HFFc6 (cell line): Measurements from ENCODE around the gene HOXB6. TPM values are rescaled to one million over a fixed set of nuclear protein-coding genes. Genes with fewer than 3 reads are reported as not detected.

Experiments
- DNase-seq: peaks from one replicate; pipeline ENCODE4 v3.0.0-alpha.2; 2018
- H3K27ac Mint-ChIP-seq: 2 replicates; pipeline ENCODE4 v1.8.0; 2020; ENCODE audit warnings: mild to moderate bottlenecking, mixed read lengths
- H3K27me3 Mint-ChIP-seq: 2 replicates; pipeline ENCODE4 v1.8.0; 2021; ENCODE audit warnings: mild to moderate bottlenecking, moderate library complexity, mixed read lengths; ENCODE audit not compliant: insufficient read depth
- H3K36me3 Mint-ChIP-seq: 2 replicates; pipeline ENCODE4 v1.8.0; 2021; ENCODE audit warnings: low read depth, mixed read lengths
- H3K4me1 Mint-ChIP-seq: 2 replicates; pipeline ENCODE4 v1.8.0; 2020; ENCODE audit warnings: low read depth, mixed read lengths
- H3K4me3 Mint-ChIP-seq: 2 replicates; pipeline ENCODE4 v1.8.0; 2020; ENCODE audit warnings: mild to moderate bottlenecking, moderate library complexity, mixed read lengths
- H3K9me3 Mint-ChIP-seq: 2 replicates; pipeline ENCODE4 v1.8.0; 2020; ENCODE audit warnings: mild to moderate bottlenecking, mixed read lengths
- CTCF ChIP-seq: fragments of 200-600 bp; sonication (generic); IDR thresholded peaks from 2 replicates; pipeline ENCODE4 v1.5.0; 2021; ENCODE audit warnings: antibody characterized with exemption, mild to moderate bottlenecking
- total RNA-seq, 6 experiments: library from RNA; stranded (reverse); fragmentation: NEBNext Ultra II Directional; extraction: Animal tissue kit (Norgen Biotek cat#: 25700); gene quantifications; 2 replicates in 1 of 6; 3 replicates in 5 of 6; pipeline ENCODE4 v1.2.3, GENCODE V29; 2021

HOXB6 gene
- total RNA-seq, 6 experiments from 2014 or later: not detected

- Mint-ChIP-seq H3K4me1 (no peaks in the 10 kb centered on the region), H3K27me3 (peaks cover 75% of the 10 kb centered on the region), H3K27ac (no peak overlapping the region), H3K36me3 (no peaks in the 10 kb centered on the region), H3K4me3 (no peak overlapping the region), H3K9me3 (no peaks in the 10 kb centered on the region)
- DNase-seq: no peak
- no peak for TF ChIP-seq CTCF
Observed at GRCh38 chr17:48627623-48628521, 23.1 kb upstream of the HOXB6 start.

- H3K4me3 Mint-ChIP-seq: no peak overlapping the region
- H3K27ac Mint-ChIP-seq: no peak overlapping the region
- no peaks in the 10 kb centered on the region for H3K9me3 Mint-ChIP-seq
- no peak for TF ChIP-seq CTCF
- no peak for DNase-seq
- no peaks in the 10 kb centered on the region for H3K36me3 Mint-ChIP-seq
- peaks cover 75% of the 10 kb centered on the region for H3K27me3 Mint-ChIP-seq
- H3K4me1 Mint-ChIP-seq: no peaks in the 10 kb centered on the region
Observed at GRCh38 chr17:48627118-48627597, 22.4 kb upstream of the HOXB6 start.

GRCh38 chr17:48626245-48627117, 21.7 kb upstream of the HOXB6 start, which contains the start of gene HOXB9:
Gene HOXB9 (minus strand): TSS chr17:48626358. CDS start chr17:48626269, 89 bp downstream.
- Mint-ChIP-seq H3K36me3 (no peaks in the 10 kb centered on the region), H3K9me3 (no peaks in the 10 kb centered on the region), H3K4me1 (no peaks in the 10 kb centered on the region), H3K27me3 (peaks cover 75% of the 10 kb centered on the region), H3K4me3 (no peak within 1 kb of the TSS), H3K27ac (no peak within 1 kb of the TSS)
- TF ChIP-seq CTCF: no peak
- DNase-seq: no peak

- no peaks in the 10 kb centered on the region for H3K4me1 Mint-ChIP-seq
- H3K4me3 Mint-ChIP-seq: no peak overlapping the region
- no peaks in the 10 kb centered on the region for H3K9me3 Mint-ChIP-seq
- H3K27me3 Mint-ChIP-seq: peaks cover 75% of the 10 kb centered on the region
- no peak overlapping the region for H3K27ac Mint-ChIP-seq
- no peak for DNase-seq
- H3K36me3 Mint-ChIP-seq: no peaks in the 10 kb centered on the region
- TF ChIP-seq CTCF: no peak
Observed at GRCh38 chr17:48625495-48626244, 20.9 kb upstream of the HOXB6 start.
